HG03439 (cell line): ENCODE data around the gene MAP7.

Experiments
- ATAC-seq: cut with Tn5 transposase; IDR thresholded peaks from one replicate; pipeline ENCODE4 v1.9.1; 2021; ENCODE audit warnings: mild to moderate bottlenecking, moderate library complexity; ENCODE audit not compliant: unreplicated experiment

The MAP7 gene

DNA sequence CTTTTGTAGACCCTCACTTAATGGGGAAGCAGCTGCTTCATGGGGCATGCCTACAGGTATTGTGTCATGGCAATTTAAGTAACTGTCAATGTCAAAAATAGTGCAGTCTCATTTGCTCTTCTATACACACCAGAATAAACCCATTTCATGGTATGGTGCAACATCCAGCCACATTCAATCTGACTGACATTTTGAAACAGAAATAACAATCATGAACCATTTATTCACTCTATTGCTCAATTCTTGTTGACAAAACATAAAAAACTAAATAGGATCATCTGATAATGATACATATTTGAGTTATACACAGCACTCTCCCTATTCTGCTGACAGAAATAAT is 122.9 kb downstream of the MAP7 start:
- no peak for ATAC-seq

- ATAC-seq = no peak
Observed at GRCh38 chr6:136426627-136427377, 123.4 kb downstream of the MAP7 start.

GRCh38 chr6:136425793-136426192 is 124.4 kb downstream of the MAP7 start:
- ATAC-seq = no peak

DNA sequence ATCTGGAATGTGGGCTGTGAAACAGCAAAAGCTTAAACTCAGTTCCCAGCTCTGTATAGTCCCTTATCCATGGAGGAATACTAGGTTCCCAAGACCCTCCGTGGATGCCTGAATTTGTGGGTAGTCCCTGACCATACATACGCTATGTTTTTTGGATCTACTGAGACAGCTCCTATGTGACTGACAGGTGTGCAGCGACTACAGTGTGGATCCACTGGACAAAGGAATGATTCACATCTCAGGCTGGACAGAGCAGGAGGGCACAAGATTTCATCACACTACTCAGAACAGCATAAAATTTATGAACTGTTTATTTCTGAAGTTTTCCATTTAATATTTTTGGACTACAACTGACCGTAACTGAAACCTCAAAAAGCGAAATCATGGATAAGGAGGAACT is 125.3 kb downstream of the MAP7 start:
- no peak for ATAC-seq

DNA sequence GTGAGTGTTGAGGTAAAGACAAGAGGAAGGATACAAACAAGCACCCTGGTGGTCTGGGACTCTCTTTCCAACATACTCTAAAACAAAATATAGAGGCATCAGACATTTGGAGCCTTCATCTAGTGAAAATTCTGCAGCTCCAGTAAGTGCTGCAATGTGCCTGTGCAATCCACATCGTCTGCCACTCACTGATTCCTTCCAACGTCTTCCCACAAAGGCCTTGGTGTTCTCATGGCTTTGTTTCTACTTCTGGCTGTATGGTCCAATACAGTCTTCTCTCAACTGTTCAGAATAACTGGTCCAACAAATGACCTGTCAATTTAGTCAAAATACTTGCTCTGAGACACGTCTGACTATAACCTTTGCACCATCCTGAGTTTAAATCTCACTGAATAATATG is 125.8 kb downstream of the MAP7 start:
- ATAC-seq = no peak

- ATAC-seq = no peak
Observed at GRCh38 chr6:136421537-136422158, 128.6 kb downstream of the MAP7 start.

DNA sequence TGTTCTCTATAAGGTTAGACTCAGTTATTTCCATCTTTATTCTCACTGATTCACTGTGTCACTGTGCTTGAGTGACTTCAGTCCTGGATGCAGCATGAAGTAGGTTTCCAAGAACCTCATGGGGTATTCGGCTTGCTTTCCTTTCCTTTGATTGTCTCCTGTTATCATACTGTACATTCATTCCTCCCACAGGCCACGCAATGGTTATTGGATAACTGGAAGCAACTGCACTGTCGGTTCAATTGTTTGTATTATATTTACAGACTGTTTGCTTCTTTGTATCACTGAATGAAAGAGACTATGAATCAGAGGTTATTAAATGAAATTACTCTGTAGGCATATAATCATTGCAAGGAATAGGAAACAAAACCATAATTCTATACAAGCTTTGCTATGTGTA is 129.4 kb downstream of the MAP7 start:
- ATAC-seq = no peak

GRCh38 chr6:136415351-136416007 is 134.7 kb downstream of the MAP7 start:
- no peak for ATAC-seq

DNA sequence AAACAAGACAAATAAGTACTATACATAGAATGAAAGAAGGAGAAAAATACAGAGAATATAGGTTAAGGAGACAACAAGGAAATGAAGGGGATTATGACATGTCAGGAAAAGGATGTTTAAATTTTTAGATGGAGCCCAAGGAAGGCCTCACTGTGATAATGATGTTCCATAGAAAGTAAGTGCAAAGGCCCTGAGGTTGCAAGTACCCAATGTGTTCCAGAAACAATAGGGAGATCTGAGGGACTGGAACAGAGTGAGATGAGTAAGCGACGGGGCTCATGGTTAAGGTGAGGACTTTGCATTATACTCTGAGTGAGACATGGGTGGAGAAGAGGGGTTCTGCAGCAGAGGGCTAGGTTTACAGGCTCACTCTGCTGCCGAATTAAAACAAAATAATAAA is 137.8 kb downstream of the MAP7 start:
- no peak for ATAC-seq

DNA sequence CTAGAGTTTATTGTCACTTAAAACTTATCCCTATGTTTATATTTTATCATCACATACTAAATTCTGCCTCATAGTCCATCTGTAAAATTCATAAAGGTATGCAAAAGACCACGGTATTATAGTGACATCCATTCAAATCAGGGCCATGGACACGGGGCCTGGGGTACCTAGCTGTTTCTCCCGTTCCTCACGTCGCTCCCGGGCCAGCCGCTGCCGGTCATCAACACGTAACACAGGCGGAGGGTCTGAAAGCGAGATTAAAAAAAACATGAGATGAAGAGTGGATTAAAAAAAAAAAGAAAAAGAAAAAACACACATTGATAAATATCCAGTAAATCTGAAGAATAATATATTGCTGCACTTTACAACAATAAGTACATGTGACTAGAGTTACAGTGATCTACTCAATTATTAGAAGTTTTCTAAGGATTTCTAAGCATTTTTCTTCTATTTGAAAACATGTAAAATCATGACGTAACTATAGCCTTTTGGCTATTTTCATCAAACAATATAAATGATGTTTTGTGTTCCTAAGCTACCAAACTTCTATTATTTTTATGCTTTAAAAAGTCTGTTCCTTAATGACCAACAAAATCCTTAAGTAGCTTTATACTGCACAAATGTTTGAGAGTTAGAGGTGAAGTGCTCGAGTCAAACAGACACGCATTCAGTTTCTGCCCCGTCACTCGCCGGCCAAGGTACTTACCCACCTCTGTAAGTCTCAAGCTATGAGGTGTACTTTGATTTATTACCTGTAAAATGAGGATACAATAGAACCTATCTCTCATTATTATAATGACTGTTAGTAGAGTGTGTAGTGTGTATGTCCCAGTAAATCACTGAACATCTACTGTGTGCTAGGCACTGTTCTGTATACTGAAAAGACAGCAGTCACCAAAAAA is 138.5 kb downstream of the MAP7 start:
- ATAC-seq = no peak

DNA sequence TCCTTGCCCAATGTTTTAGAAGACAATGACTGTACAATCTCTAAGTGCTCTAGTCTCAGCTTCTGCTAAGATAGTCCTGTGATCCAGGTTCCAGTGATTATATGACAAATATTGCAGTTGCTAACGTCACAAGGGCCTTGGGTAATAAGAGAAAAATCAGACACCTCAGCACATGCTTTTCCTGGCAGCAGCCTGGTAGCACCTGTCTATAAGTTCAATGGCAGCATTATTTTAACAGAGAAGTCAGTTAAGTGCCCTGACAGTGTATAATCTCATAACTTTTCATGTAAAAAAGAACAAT is 139.2 kb downstream of the MAP7 start:
- no peak for ATAC-seq

DNA sequence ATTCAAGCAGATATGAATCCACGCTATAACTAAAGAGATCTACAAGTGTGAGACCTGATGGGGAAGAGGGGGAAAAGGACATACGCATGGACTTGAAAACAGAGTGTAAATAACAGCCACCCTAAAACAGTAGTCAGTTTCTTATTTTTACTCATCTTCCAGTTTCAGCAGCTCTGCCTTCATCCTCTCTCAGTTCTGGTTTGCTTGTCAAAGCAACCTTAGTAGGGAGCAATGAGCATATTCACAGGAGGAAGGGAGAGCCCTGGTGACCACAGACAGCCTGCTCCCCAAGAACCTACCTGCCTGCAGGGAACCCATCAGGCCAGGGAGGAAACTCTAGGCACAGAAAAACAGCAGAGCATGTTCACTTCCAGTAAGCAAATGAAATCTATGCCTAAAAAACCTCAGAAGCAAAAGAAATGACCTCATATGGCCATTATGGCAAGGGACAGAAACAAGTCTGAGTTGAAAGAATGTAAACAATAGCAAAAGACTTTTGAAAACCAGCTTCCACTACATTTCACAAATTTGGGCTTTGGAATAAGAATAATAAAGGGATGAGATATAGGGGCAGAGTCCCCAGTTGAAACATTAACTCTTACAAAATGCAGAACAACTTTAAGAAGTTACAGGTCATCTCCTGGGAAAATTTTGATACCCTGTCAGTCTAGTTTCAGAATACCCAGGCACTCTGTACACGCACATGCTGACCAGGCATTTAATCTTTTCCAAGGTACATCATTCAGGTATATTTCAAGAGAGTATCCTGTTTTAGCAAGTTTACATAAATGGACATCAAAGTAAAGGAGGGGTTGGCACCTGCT is 139.8 kb downstream of the MAP7 start:
- peak; percentile 85 for ATAC-seq

DNA sequence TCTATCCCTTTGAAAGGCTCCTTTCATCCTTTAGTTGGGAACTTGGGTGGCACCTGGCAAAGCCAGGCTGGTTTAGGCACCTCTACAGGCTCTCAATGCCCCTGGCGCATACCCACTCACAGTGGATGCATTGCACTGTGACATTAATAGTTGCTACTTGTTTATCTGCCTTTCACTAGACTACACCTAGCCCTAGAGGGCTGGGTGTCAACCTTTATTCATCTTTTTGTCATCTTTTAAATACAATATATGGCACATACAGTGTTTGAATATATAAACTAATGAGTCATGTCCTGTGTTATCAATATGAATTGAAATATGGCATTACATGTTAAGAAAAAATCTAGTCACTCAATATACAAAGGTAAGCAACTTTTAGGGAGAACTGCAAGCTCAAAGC is 140.6 kb downstream of the MAP7 start:
- no peak for ATAC-seq

DNA sequence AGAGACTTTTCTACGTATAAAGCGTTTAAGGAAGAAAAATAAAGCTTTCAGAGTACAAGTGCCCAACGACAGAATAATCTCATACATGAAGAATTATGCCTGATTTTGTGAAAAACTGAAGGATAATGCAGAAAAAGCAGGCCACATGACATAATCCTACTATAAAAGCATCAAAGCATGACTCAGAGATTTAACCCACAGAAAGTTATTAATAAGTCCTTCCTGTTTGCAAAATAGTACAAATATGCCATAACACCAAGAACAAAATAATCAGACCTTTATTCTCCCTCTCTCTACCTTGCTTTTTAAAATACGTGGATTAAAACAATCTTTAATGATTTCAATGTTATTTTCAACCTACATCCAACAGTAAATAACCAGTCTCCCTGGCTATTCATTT is 142.0 kb downstream of the MAP7 start:
- ATAC-seq = no peak

- no peak for ATAC-seq
Observed at GRCh38 chr6:136405420-136406029, 144.7 kb downstream of the MAP7 start.

- ATAC-seq = no peak
Observed at GRCh38 chr6:136404627-136405419, 145.4 kb downstream of the MAP7 start.

DNA sequence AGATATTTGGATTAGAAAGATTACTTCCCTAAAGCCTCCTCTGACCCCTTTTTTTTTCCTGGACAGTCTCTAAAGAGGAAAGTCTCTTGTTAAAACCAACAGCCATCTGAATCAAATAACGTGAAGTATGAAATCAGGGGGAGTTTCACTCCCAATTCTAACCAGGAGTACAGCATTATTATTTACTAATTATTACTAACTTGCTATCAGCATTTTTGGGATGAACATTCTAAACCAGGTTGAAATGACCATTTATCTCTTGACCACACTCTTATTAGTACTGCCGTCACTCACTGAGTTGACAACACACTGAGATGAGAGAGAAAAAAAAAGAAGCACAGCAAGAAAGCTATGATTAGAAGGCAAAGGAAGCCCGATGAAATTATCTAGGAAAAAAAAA is 146.2 kb downstream of the MAP7 start:
- no peak for ATAC-seq

GRCh38 chr6:136403110-136403980 is 146.9 kb downstream of the MAP7 start:
- ATAC-seq = no peak

DNA sequence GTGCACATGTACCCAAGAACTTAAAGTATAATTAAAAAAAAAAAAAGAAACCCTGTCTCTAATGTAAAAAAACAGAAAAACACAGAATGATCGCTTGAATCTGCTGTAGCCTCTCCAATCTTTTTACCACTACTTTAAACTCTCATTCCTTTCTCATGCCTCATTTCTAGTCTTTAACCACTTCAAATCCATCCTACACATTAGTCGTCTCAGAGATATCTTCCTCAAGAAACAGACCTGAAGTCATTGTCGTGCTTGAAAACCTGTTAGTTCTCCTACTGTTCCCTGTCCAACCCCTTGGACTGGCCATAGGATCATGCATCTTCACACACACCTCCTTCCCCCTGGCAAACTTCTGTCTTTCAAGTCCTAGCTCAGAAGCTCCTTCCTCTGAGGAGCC is 148.5 kb downstream of the MAP7 start:
- no peak for ATAC-seq
